HG03066 (cell line): ENCODE measurements around the gene RFPL1.

Experiments used
- ATAC-seq: cut with Tn5 transposase; IDR thresholded peaks from one replicate; pipeline ENCODE4 v1.9.1; 2021; ENCODE audit warnings: low read depth; ENCODE audit not compliant: unreplicated experiment

Gene RFPL1

GRCh38 chr22:29435236-29436136, 2.9 kb upstream of the RFPL1 start:
- no peak for ATAC-seq

GRCh38 chr22:29442976-29443375, 4.6 kb downstream of the RFPL1 start:
- ATAC-seq = no peak

DNA sequence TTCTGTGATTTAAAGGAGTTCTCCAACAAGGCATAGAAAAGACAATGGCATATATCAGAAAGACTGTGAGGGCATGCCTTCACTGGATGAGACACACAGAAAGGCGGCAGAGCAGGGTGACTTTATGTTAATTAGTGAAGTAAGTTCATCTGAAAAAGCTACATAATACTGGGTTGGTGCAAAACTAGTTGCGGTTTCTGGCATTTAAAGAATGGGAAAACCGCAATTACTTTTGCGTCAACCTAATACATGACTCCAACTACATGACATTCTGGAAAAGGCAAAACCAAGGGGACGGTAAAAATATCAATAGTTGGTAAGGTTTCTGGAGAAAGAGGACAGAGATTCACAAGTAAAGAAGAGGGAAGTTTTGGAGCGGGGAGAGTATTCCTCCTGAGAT, 5.1 kb downstream of the RFPL1 start:
- no peak for ATAC-seq

GRCh38 chr22:29443861-29444792, 5.7 kb downstream of the RFPL1 start:
- no peak for ATAC-seq

DNA sequence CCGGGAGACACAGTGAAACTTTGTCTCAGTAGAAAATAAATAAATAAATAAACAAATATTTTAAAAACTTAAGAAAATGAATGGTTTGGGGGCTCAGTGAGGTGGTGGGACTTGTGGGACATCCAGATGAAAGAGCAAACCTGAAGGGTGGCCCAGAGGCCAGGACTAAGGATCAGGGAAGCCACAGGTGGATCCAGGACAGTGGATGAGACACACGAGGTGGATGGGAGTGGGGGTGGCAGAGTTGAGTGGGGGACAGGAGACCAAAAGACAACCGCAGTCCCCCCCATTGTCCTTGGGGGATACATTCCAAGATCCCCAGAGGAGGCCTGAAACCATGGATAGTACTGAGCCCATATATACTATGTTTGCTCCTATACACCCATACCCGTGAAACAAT, 7.1 kb downstream of the RFPL1 start:
- ATAC-seq = no peak

GRCh38 chr22:29447906-29448305, 9.5 kb downstream of the RFPL1 start:
- ATAC-seq = no peak

DNA sequence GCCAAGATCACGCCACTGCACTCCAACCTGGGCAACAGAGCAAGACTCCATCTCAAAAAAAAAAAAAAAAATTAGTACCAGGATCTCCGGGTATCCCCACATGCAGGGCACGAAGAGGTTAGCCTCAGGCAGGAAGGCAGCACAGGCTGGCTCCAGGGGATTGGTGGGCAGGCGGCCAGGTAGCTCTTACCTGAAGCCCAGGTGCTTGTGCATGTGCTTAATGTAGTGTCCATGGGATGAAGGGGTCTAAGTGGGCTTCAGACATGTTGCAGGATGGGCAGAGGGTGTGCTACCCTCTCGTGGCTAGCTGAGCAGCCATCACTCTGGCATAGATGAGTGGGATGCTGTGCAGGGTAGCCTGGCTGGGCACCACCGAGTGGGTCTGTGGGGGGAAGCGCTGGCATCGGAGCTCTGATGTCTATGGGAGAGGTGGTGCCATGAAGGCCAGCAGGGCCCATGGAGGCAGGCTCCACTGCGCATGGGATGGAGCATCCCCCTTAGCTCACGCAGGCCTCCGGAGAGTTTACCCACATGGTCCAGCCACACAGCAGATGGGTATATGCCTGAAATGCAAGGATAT, 11.0 kb downstream of the RFPL1 start:
- no peak for ATAC-seq

DNA sequence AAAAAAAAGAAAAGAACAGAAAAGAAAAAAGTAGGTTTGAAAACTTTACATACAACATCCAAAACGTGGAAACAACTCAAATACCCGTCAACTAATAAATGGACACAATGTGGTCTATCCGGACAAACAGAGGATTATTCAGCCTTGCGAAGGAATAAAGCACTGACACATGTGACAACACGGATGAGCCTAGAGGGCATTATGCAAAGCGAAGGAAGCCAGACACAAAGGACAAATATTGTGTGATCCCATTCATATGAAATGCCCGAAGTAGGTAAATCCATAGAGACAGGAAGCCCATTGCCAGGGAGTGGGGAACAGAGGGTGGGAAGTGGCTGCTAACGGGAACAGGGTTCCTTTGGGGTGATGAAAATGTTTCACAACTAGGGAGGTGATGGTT, 11.8 kb downstream of the RFPL1 start:
- no peak for ATAC-seq

DNA sequence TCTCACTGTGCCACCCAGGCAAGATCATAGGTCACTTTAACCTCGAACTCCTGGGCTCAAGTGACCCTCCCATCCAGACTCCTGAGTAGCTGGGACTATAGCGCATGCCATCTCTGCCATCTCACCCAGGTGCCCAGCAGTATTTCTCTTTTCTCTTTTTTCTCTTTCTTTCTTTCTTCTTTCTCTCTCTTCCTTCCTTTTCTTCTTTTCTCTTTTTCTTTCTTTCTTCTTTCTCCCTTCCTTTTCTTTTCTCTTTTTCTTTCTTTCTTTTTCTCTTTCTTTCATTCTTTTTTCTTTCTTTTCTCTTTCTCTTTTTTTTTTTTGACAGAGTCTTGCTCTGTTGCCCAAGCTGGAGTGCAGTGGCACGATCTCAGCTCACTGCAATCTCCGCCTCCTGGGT, 13.5 kb downstream of the RFPL1 start:
- ATAC-seq = no peak

GRCh38 chr22:29454276-29454675, 15.9 kb downstream of the RFPL1 start:
- ATAC-seq = no peak

DNA sequence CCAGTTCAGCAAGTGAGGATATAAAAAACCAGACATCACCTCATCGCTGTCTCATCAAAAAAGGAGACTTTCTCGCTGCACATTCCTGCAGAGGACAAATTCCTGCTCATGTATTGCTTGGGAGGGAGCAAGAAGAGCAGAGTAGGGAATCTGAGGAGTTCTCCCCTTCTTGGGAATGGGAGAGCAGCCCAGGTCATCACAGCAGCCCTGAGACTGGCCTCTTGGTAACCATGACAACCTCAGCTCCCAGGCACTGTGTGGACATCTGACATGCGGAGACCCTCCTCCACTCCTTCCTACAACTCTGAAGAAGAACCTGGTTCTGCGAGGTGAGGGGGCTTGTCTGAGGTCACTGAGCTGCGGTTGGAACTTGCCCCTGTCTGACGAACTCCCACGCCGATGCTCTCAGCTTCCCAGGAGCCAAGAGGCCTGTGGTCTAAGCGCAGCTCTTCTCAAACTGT, 17.9 kb downstream of the RFPL1 start:
- ATAC-seq = no peak

- no peak for ATAC-seq
Measured at GRCh38 chr22:29457730-29458129, 19.3 kb downstream of the RFPL1 start.

GRCh38 chr22:29458551-29458950, 20.2 kb downstream of the RFPL1 start:
- ATAC-seq = no peak

GRCh38 chr22:29459773-29460172, 21.4 kb downstream of the RFPL1 start:
- ATAC-seq = no peak

- ATAC-seq = no peak
Measured at GRCh38 chr22:29461263-29461662, 22.9 kb downstream of the RFPL1 start.

- ATAC-seq = no peak
Measured at GRCh38 chr22:29463629-29464028, 25.2 kb downstream of the RFPL1 start.

GRCh38 chr22:29464581-29464980, 26.2 kb downstream of the RFPL1 start:
- ATAC-seq = no peak

DNA sequence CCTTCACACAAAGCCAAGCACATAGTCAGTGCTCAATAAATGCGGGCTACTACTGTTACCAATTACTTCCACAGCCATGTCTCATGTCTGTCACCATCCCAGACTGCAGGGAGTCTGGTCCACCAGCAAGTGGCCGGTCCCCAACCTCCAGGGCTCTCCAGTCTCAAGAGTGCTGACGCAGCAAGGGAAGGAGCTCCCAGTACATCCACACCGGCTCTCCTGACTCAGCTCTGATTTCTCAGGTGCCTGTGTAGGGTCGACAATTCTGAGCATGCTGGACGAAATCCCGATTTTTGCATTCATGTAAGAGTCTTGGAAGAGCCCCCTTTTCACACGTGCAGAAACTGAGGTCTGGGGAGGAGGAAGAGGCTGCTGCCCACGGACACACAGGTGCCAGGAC, 31.4 kb downstream of the RFPL1 start:
- ATAC-seq = no peak

DNA sequence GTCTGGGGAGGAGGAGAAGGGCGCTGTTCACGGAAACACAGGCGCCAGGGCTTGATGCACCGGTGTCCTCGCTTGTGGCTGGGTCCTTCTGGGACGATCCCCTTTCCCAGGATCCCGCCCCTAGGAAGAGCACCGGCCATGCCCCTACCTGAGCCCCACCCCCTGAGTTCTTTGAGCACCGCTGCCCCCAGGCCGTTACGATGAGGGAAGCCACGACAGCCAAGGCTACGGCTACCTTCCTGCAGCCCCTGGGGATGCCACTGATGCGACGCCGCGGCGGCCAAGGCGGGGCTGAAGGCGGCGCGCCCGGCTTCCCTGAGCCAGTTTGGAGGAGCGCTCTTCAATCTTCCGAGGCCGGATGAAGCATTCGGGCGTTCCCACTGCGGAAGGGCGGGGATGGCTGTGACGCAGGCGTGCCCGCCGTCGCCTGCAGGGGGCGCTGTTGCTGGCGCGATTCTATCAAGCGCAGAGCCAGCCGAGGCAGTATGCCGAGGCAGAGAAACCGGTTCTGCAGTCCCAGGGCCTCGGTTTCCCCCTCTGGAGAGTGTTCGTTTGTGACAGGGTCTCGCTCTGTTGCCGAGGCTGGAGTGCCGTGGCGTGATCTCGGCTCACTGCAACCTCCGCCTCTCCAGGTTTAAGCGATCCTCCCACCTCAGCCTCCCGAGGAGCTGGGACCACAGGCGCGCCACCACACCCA, 31.9 kb downstream of the RFPL1 start:
- ATAC-seq = no peak

GRCh38 chr22:29473001-29473400, 34.6 kb downstream of the RFPL1 start:
- ATAC-seq = no peak
